ENCODE measurements around the gene BHLHE23.

The BHLHE23 gene

GRCh38 chr20:62995481-62995880 is 11.3 kb downstream of the BHLHE23 start:
- H3K4me3 ChIP-seq (ENCODE audit: low read length) = no peak overlapping the region
- DNase-seq (ENCODE audit: low read depth) = no peak
- no peak for TF ChIP-seq CTCF (IDR thresholded peaks at IDR 0.05; ENCODE audit: insufficient read depth, low read depth, low read length, missing control alignments)

- no peak for TF ChIP-seq CTCF (IDR thresholded peaks at IDR 0.05; ENCODE audit: insufficient read depth, low read depth, low read length, missing control alignments)
- no peak overlapping the region for H3K4me3 ChIP-seq (ENCODE audit: low read length)
- no peak for DNase-seq (ENCODE audit: low read depth)
These were observed 11.9 kb downstream of the BHLHE23 start for GRCh38 chr20:62994869-62995281.

GRCh38 chr20:62993856-62994494 is 12.8 kb downstream of the BHLHE23 start:
- H3K4me3 ChIP-seq (ENCODE audit: low read length) = no peak overlapping the region
- no peak for TF ChIP-seq CTCF (IDR thresholded peaks at IDR 0.05; ENCODE audit: insufficient read depth, low read depth, low read length, missing control alignments)
- no peak for DNase-seq (ENCODE audit: low read depth)

GRCh38 chr20:62991863-62992262 is 14.9 kb downstream of the BHLHE23 start:
- H3K4me3 ChIP-seq (ENCODE audit: low read length) = no peak overlapping the region
- no peak for TF ChIP-seq CTCF (IDR thresholded peaks at IDR 0.05; ENCODE audit: insufficient read depth, low read depth, low read length, missing control alignments)
- DNase-seq (ENCODE audit: low read depth) = no peak

GRCh38 chr20:62991196-62991807 is 15.5 kb downstream of the BHLHE23 start:
- no peak for TF ChIP-seq CTCF (IDR thresholded peaks at IDR 0.05; ENCODE audit: insufficient read depth, low read depth, low read length, missing control alignments)
- DNase-seq (ENCODE audit: low read depth) = no peak
- H3K4me3 ChIP-seq (ENCODE audit: low read length) = no peak overlapping the region

GRCh38 chr20:62990306-62990825 is 16.4 kb downstream of the BHLHE23 start:
- no peak overlapping the region for H3K4me3 ChIP-seq (ENCODE audit: low read length)
- no peak for DNase-seq (ENCODE audit: low read depth)
- no peak for TF ChIP-seq CTCF (IDR thresholded peaks at IDR 0.05; ENCODE audit: insufficient read depth, low read depth, low read length, missing control alignments)

Data from epithelial cell of esophagus (primary cell).